ENCODE measurements around the gene CTNNA1. TPM values are rescaled to one million over a fixed set of nuclear protein-coding genes. Genes with fewer than 3 reads are reported as not detected.

CTNNA1 gene
- total RNA-seq, 1 donor from 2014 or later = 427 TPM

Other genes starting within 250 kb of the CTNNA1 start
- gene ETF1, start 210.2 kb upstream of the CTNNA1 start, total RNA-seq = 86.8 TPM
- gene HSPA9, start 178.0 kb upstream of the CTNNA1 start, total RNA-seq = 274 TPM
- gene LRRTM2, start 121.9 kb downstream of the CTNNA1 start, total RNA-seq = not detected

Measured in cardiac septum (tissue), 1 donor.